Activated CD4-positive, alpha-beta T cell treated with anti-CD3 and anti-CD28 coated beads, Interleukin-2, amount 50 U/mL, for 24 hours (primary cell): Measurements from ENCODE around the gene ABI3BP.
A peak's percentile ranks its signal among the peaks of the same experiment; 100 is the strongest.

Source experiments
- DNase-seq, 2 donors: peaks; one replicate each; pipeline ENCODE4 v3.0.0-alpha.2; 2020; ENCODE audit warnings: low read depth in 1 of 2, low spot score in 1 of 2

ABI3BP gene

DNA sequence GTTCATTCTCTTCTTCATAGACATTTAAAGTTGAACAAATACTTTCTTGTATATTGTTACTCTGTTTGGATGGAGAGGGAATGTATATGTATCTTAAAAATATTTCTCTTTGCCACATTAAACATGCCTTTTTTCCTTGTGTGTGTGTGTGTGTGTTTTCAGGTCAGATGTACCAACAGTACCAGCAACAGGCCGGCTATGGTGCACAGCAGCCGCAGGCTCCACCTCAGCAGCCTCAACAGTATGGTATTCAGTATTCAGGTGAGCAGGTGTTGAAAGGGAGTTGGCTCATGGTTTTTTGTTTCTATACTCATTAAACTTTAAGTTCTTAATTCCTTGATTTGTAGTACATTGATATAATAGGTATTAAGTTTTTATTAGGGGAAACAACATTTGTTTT, 248.6 kb downstream of the ABI3BP start:
- DNase-seq = no peak

DNA sequence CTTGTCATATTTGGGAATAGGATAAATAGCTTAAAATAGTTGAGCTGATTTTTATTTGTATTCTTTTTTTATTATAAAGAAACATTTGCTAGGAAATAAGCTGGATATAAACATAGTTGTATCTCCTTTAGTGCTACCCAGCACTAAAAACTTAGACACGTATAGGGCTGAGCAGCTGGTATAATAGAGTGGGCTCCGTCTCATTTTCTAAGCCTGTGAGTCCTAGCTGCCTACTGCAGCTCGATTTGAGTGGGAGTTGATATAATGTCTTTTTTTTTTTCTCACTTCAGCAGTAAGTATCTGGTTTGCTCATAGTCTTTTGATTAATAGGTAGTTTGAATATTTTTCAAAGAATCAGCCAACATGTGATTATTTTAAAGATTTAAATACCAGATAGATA, 249.7 kb downstream of the ABI3BP start:
- DNase-seq = no peak

DNA sequence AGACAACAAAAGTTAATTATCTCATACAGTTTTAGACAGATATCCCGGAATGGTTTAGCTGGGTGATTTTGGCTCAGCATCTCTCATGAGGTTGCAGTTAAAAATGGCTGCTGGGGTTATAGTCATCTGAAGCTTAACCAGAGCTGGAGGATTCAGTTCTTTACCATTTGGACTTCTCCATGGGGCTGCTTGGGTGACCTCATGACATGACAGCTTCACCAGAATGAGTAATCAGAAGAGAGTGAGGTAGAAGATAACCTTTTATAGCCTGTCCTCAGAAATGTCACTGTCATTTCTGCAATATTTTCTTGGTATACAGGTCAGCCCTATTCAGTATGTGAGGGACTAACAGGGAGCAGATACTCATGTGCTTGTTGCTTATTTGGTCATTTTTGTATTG, 253.0 kb downstream of the ABI3BP start:
- no peak for DNase-seq

DNA sequence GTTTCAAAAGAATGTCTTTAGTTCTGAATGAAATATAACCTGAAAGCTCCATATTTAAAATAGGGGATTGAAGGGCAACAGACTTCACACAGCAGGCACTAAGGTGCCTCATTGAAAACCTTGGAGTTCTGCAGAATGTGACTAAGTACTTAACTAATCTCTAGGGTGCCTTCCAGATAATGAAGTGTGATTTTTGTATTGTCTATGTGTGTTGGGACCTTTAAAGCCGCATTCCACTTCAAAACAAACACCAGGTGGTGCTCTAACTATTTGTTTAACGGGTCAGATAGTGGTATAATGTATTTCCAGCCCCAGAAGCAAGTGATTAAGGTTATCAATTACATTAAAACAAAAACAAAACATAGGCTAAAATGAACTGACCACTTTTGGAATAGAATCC, 255.9 kb downstream of the ABI3BP start:
- DNase-seq = no peak

DNA sequence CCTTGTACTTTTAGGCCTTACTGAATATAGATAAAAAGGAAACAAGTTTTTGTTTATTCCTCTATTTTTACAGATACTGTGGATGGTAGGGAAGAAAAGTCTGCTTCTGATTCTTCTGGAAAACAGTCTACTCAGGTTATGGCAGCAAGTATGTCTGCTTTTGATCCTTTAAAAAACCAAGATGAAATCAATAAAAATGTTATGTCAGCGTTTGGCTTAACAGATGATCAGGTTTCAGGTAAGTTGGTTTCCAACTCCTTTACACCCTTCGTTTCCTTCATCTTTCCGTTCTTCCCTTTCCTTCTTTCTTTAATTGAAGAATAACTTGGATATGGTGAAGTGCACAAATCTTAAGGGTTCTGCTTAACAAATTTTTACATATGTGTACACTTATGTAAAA, 260.8 kb downstream of the ABI3BP start:
- DNase-seq = no peak

DNA sequence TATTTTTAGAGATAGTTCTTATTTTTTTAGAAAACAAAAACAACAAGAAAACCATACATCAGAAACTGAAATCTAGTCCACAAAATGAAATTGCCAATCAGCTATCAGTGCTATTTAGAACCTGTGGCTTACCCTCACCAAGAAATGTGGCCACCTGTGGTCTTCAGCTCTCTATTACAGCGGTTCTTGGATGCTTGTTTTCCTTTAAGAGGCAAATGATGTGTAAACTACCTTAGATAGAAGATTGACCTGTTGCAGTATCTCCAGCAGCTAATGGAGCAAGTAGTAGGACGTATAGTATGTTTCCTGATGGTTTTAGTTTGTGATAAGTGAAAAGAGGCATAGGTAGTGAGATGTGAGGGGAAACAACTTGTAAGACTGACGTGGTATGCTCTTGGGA, 262.7 kb downstream of the ABI3BP start:
- DNase-seq = no peak

DNA sequence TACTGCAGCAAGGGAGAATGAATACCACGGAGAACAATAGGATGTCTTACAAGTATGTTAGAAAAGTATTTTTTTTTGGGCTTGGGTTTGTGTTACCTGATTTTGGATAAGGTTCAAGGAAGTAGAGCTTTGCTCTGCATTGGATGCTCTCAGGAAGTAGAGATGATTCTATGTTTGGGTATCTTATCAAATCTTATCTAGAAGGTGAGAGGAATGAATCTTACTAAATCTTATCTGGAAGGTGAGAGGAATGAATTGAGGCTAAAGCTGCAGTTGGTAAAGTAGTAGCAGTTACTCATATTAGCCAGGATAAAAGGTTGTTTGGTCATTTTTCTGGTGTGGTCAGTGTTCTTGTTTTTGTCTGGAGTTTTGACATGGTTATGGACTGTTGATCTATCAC, 266.5 kb downstream of the ABI3BP start:
- DNase-seq = no peak

DNA sequence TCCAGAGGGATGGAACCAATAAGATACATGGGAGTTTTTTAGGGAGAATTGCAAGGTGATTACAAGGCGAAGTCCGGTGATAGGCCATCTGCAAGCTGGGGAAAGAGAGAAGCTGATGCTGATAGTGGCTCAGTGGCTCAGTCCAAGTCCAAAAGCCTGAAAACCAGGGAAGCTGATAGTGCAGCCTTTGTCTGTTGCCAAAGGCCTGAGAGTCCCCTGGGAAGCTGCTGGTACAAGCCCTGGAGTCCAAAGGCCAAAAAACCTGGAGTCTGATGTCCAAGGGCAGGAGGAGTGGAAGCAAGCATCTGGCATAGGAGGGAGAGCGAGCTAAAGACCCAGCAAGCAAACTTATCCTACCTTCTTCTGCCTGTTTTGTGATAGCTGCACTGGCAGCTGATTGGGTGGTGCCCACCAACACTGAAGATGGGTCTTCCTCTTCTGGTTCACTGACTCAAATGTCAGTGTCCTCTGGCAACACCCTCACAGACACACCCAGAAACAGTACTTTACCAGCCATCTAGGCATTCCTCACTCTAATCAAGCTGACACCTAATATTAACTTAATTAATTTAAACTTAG, 267.2 kb downstream of the ABI3BP start:
- DNase-seq = no peak

DNA sequence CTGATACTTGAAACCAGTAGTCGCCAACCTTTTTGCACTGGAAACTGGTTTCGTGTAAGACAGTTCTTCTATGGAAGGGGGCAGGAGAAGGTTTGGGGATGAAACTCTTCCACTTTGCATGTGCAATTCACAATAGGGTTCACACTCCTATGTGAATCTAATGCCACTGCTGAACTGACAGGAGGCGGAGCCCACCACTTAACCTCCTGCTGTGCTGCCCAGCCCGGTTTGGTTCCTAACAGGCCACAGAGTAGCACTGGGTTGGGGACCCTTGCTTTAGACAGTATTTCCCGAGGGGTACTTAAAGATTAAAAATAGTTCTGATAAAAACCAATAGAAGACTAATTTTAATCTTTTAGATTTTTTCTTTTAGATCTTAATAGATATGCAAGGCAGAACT, 272.8 kb downstream of the ABI3BP start:
- DNase-seq = no peak

DNA sequence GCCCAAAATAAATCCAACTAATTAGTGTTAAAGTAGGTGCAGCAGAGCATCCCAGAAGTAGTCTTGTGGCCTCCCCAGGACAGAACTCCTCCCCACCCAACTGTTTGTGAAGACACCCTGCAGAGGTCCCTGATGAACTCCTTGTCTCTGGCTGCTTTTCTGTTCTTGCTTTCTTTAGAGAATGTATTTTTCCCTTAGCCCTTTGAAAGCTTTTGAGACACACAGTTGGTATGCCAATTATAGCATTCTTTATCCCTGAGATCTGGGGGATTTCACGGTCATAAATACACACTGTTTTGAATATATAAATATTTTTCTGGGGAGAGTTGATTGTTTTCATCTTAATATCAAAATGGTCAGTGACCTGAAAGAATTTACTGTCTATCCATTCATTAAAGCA, 274.1 kb downstream of the ABI3BP start:
- DNase-seq = no peak

DNA sequence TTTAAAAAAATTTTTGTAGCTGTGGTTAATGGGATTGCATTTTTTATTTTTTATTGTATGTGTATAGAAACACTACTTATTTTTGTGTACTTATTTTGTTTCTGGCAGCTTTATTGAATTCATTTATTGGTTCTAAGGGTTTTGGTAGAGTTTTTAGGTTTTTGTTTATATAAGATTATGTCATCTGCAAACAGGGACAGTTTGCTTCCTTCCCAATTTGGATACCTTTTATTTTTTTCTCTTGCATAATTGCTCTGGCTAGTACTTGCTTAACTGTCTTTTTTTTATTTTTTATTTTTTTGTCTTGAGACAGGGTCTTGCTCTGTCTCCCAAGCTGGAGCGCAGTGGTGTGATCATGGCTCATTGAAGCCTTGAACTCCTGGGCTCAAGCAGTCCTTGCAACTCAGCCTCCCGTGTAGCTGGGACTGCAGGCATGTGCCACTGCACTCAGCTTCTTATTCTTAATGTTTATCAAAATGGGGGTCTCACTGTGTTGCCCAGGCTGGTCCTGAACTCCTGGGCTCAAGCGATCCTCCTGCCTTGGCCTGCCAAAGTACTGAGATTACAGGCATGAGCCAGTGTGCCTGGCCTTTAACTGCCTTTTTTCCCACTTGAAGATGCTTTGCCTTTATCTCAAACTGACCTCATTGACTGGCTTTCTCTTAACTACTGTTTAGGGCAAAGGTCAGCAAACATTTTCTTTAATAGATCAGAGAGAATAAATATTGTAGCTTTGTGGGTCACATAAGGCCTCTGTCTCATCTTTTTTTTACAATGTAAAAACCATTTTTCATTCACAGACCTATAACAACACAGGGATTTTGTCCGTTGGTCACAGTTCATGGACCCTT, 275.4 kb downstream of the ABI3BP start:
- DNase-seq = no peak

DNA sequence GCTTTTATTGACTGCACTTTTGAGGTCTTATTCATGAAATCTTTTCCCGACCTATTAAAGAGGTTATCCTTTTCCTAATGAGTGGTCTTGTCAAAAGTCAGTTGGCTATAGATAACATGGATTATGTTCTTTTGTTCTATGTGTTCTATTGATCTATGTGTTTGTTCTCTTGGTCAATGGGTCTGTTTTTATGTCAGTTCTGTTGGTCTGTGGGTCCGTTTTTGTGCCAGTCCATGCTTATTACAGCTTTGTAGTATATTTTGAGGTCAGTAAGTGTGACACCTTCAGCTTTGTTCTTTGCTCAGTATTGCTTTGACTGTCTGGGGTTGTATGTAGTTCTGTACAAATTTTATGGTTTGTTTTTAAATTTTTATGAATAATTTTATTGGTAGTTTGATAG, 276.2 kb downstream of the ABI3BP start:
- no peak for DNase-seq

DNA sequence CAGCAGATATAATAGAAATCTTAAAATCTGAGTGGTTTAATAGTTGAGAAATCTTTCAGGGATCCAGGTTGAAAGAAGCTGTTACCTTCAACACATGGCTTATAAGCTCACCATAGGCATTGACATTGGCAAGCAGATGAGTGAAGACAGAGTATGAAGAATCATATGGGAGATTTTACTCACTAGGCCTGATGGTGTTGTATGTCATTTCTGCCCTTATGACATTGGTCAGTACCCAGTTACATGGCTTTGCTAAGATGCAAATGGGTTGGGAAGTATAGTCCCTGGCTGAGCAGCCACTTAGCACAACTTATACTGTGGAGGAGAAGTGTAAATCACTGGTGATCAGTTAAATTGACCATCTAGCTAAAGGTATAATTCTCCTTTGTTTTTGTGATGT, 278.0 kb downstream of the ABI3BP start:
- no peak for DNase-seq

DNA sequence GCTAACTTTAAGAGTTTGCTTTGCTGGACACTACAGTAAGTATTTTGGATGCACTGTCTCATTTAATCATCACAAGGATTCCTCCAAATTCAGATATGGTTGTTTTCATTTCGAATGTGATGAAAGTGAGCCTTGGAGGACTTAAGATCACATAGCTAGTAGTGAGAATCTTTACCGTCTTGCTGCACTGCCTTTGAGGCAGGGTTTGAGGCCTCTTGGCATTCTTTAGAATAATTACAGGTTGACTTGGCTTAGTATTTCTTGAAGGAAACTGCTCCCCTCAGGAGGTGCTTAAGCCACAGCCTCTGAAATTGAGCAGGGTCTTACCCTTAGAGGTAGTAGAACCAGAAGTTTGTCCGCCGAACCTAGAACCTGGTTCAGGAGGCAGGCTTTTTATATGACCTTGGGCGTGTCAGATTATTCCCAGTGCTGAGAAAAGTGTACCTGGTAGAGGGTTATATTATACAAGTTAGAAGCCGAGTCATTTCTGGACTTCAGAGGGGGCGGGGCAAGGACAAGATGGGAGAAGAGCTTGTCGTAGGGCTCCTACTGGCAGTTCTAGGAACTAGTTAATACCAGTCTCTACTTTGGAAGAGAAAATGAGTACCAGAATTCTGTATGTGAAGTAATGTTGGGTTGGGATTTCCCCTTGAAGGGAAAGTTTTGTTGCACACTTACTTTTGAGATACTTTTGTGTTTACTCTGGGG, 282.8 kb downstream of the ABI3BP start:
- DNase-seq = peak; percentile 39 to 70

DNA sequence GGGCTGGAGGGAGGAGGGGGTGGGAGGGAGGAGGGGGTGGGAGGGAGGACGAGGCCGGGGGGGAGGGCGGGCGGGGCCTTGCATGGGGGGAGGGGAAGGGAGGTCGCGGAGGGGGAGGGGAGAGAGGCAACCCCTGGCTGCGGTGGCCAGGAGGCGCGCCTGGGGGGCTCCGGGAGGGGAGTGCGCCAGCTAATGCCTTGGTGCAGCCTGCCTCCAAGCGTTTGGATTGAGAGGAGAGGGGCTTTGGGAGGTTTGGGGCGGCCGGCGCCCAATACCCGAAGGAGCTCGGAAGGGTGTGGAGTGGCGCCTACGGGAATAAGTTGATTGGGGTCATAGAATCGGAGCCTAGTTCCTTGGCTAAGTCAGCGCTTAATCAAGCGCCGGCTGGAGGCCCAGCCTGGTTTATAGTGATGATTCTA, 283.4 kb downstream of the ABI3BP start:
- DNase-seq = no peak

DNA sequence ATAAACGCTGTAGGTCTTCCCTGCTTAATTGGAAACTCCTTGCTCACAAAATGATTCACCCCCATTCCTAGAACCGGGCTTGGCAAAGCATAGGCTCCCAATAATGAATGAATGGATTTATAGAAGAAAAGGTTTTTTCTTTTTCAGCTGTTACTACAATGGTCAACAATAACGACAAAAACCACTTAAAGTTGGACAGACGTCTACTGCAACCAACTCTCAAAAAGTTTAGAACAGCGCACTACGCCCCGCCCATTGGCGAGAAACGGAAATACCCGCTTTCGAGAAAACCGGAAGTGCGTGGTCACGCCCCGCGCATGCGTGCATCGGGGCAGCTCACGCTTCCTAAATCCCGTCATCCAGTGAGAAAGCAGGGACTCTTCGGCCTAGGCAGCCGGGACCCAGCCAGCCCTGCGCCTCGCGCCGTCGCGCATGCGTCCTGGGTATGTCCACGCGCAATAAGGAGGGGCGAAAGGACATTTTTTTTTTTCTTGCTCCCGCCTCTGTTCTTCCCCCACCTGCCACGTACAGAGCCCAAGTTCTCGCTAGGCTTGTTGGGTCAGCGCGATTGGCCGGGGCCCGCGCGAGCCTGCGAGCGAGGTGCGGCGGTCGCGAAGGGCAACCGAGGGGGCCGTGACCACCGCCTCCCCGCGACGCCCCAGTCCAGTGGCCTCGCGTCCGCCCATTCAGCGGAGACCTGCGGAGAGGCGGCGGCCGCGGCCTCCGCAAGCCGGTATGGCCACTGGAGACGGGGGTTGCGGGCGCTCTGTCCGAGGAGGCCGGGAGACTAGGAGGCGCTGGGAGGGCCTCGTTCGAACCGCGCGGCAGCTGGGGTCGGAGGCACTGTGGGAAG, 284.0 kb downstream of the ABI3BP start, which contains the start of gene TFG:
TFG (plus strand) TSS at position 506 of the 853 bp plus-strand sequence. CDS start 4,192 bp downstream, outside the sequence.
- peak; percentile 95 to 96 for DNase-seq

DNA sequence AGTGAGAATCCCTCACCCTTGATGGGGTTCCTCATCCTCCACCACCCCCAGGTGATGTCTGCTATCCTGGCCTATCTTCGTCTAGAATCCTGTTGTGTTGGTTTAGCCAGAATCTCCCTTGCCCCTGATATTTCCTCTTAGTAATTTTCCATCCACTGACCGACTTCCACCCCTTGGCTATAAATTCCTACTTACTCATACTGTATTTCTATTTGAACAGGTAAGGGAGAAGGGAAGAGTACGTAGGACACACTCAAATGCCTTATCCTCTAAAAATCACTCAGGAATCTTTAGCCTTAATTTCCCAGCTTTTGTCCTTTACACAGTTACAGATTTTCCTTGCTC, 284.6 kb downstream of the ABI3BP start:
- no peak for DNase-seq

DNA sequence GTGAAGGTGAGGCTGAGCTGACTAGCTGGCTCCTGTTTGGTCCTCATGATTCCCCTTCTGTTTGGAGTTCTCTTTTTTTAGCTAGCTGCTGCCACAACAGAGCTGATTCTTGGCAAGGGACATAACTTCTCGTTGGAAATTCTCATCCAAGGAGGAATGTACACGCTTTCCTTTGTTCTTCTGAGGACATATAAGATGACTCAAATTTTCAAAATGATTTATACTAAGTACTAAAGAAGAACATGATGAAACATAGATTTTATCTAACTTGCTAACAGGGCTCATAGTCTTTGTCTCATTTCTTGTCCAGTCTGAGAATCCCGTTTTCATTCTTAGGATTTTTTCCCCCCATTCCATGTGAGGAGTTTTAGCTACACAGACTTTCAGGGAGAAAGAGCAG, 286.9 kb downstream of the ABI3BP start:
- DNase-seq = no peak

DNA sequence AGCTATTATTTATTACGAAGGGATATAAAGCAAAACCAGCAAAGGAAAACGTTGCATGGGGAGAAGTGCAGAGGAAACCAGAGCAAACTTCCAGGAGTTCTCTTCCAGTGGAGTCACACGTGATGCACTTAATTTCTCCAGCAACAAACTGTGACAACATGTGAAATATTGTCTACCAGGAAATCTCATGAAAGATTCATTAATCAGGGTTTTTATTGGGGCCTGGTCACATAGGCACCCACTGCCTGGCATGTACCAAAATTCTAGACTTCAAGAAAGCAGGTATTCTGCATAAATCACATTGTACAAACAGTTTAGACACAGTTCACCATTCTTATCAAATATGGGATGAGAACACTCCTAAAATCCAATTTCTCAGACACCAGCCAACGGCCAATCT, 289.4 kb downstream of the ABI3BP start:
- DNase-seq = no peak

DNA sequence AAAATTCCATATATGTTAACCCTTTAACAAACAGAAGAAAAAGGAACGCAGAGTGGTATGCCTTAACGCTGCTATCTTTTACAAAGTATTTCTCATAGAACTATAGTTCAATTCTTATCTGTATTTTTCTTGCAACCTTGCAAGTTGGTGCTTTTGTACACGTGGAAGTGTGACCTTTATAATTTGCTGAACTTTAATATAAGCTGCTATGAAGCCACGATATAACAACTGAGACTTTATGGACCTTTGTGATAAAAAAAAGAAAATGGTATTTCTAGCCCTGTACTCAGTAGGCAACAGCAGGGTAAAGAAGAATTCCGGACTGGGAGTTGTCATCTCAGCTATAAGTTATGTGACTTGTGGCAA, 290.3 kb downstream of the ABI3BP start:
- DNase-seq = no peak
